Kidney (tissue), 14 donors: ENCODE measurements around the gene COA1. TPM values are rescaled to one million over a fixed set of nuclear protein-coding genes. Genes with fewer than 3 reads are reported as not detected.

Experiments
- DNase-seq, 5 donors: peaks; one replicate each; pipeline ENCODE4 v3.0.0-alpha.2; 2013 to 2020
- FAIRE-seq: peaks from 2 replicates; lab custom pipeline; 2012; peaks lifted over from hg19 to GRCh38; lab: Jason Lieb, UNC
- H3K27ac ChIP-seq, 2 donors: one replicate each; pipeline ENCODE4 v1.7.0; 2013; ENCODE audit warnings: low read depth in 2 of 2, low read length in 2 of 2, inconsistent platforms in 1 of 2
- H3K27me3 ChIP-seq: one replicate; pipeline ENCODE4 v1.7.1; 2013; ENCODE audit warnings: low read length, inconsistent platforms; ENCODE audit not compliant: control insufficient read depth, insufficient read depth
- H3K36me3 ChIP-seq, 3 donors: one replicate each; pipeline versions ENCODE4 v1.7.0 to v1.7.1; 2013; ENCODE audit warnings: low read length in 3 of 3, control low read depth in 1 of 3, inconsistent platforms in 1 of 3; ENCODE audit not compliant: insufficient read depth in 3 of 3, control insufficient read depth in 2 of 3
- H3K4me1 ChIP-seq, 3 donors: one replicate each; pipeline versions ENCODE4 v1.7.0 to v1.7.1; 2013; ENCODE audit warnings: low read length in 3 of 3, inconsistent platforms in 1 of 3, low read depth in 1 of 3; ENCODE audit not compliant: control insufficient read depth in 2 of 3, insufficient read depth in 2 of 3
- H3K4me3 ChIP-seq, 3 donors: one replicate each; pipeline versions ENCODE4 v1.7.0 to v1.8.1; 2013; ENCODE audit warnings: low read length in 3 of 3, control low read depth in 1 of 3, inconsistent platforms in 1 of 3
- H3K9ac ChIP-seq, 3 donors: one replicate each; pipeline versions ENCODE4 v1.7.0 to v1.7.1; 2013; ENCODE audit warnings: low read length in 3 of 3, control low read depth in 1 of 3, inconsistent platforms in 1 of 3
- H3K9me3 ChIP-seq, 3 donors: one replicate each; pipeline versions ENCODE4 v1.7.0 to v1.7.1; 2013; ENCODE audit warnings: low read length in 3 of 3, control low read depth in 1 of 3, inconsistent platforms in 1 of 3; ENCODE audit not compliant: control insufficient read depth in 2 of 3, insufficient read depth in 1 of 3
- CTCF ChIP-seq: IDR thresholded peaks from 3 replicates; pipeline ENCODE4 v1.5.1; 2012; ENCODE audit warnings: mild to moderate bottlenecking, moderate library complexity, borderline replicate concordance; ENCODE audit not compliant: insufficient read depth; ENCODE audit errors: extremely low read depth
- intact Hi-C: fragments of 100-400 bp; cut with DNase I; formaldehyde crosslinking; loops from one replicate; pipeline ENCODE4 v1.11.1; 2022
- polyA plus RNA-seq: library from polyadenylated mRNA; stranded (reverse); fragments of 350-450 nt; fragmentation: Illumina TruSeq; extraction: RNeasy Lipid Tissue Mini Kit (QIAGEN cat#74804); gene quantifications from one replicate; pipeline ENCODE4 v1.2.3, GENCODE V29; 2014; ENCODE audit warnings: low read depth, low replicate concordance; ENCODE audit not compliant: insufficient read depth
- total RNA-seq: library from RNA; stranded (reverse); fragmentation: NEBNext Ultra II Directional; extraction: Animal tissue kit (Norgen Biotek cat#: 25700); gene quantifications from one replicate; pipeline ENCODE4 v1.2.1, GENCODE V29; 2021
- donor health status: control.
- donor health status: control.
- donor health status: control.
- donor health status: control.
- donor health status: control.
- donor health status: DM: yes; HTN: yes; CAD: no.
- donor health status: Normal renal cell carcinoma (clear cell type).

Gene COA1
- total and polyA plus RNA-seq, 2 donors from 2014 or later, result 49.6 to 58.9 TPM

DNA sequence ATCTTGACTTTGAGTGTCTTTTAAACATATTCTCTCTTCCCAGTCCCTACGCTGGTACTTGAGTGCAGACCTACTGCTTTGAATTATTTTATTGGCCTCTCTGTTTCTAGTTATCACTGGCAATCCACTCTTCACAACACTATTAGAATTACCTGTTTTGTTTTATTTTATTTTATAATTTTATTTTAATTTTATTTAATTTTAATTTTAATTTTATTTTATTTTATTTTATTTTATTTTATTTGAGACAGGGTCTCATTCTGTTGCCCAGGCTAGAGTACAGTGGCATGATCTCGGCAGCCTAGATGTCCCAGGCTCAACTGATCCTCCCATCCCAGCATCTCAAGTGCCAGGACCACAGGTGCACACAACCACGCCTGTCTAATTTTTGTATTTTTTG lies 139.6 kb downstream of the COA1 start:
- Histone ChIP-seq H3K27me3 (no peaks in the 10 kb centered on the region), H3K4me3 (no peak overlapping the region), H3K36me3 (no peaks in the 10 kb centered on the region), H3K9me3 (no peaks in the 10 kb centered on the region), H3K27ac (no peak overlapping the region), H3K4me1 (peaks cover 0 to 2% (median 0%) of the 10 kb centered on the region in 3 donors), H3K9ac (no peak overlapping the region)
- intact Hi-C loops, result no loop called here
- no peak for DNase-seq
- no peak for FAIRE-seq
- TF ChIP-seq CTCF, result no peak

Other genes with a start within 250 kb of the COA1 start
- 15.5 TPM for gene STK17A, start 146.4 kb downstream of the COA1 start, total RNA-seq
- 12.8 TPM for gene STK17A, start 146.4 kb downstream of the COA1 start, polyA plus RNA-seq
- 69.6 TPM for gene BLVRA, start 29.2 kb upstream of the COA1 start, total RNA-seq
- gene BLVRA, start 29.2 kb upstream of the COA1 start, polyA plus RNA-seq, result 86.9 TPM
- 71.2 TPM for gene MRPS24, start 140.0 kb upstream of the COA1 start, total RNA-seq
- 276 TPM for gene MRPS24, start 140.0 kb upstream of the COA1 start, polyA plus RNA-seq
- 41.0 TPM for gene URGCP, start 177.1 kb upstream of the COA1 start, total RNA-seq
- gene URGCP, start 177.1 kb upstream of the COA1 start, polyA plus RNA-seq, result 32.9 TPM
- gene UBE2D4, start 196.9 kb upstream of the COA1 start, total RNA-seq, result 21.4 TPM
- 27.8 TPM for gene UBE2D4, start 196.9 kb upstream of the COA1 start, polyA plus RNA-seq